GM19452 (cell line): ENCODE results near the gene MYO1C.
"Not testable (repeated sequence)": the region's sequence is repeated elsewhere in the genome, so short reads cannot be mapped to it uniquely, and the experiment has no call there.

Source experiments
- ATAC-seq: cut with Tn5 transposase; IDR thresholded peaks from one replicate; pipeline ENCODE4 v1.9.1; 2021; ENCODE audit not compliant: unreplicated experiment

Gene MYO1C

DNA sequence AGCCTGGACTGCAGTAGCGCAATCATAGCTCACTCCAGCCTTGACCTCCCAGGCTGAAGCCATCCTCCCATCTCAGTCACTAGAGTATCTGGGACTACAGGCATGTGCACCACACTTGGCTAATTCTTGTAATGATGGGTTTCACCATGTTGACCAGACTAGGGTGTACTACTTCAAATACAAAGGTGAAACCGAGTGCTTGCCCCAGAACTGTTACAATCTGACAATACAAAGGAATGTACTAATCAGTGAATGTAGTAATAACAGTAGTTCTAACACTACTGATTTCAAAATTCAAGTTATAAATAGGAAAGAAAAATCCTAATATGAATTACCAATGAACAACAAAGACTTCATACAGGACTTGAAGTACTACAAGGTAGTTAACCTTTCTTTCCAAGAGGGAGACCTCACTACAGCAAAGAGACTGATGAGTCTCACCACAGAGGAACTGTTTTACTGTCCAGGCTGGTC lies 60.8 kb downstream of the MYO1C start:
- no peak for ATAC-seq

- no peak for ATAC-seq
These were observed 68.9 kb downstream of the MYO1C start for GRCh38 chr17:1423456-1424135.

DNA sequence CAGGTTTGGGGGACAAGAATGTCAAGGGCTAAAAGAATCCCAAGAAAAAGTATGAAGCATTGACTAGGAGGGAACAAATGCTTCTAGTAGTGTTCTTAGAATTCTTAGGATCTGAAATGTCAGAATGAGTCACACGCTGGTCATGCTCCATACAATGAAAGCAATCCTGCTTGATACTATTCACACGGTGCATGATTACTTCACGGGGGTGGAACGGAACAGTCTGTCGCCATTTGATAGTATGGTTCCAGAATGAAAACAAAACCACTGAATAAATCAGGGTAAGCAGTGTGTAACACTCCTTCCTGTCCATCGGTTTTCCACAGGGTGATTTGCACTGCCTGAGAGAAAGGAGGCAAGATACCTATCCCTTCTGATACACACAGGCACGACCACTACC lies 69.6 kb downstream of the MYO1C start:
- no peak for ATAC-seq

GRCh38 chr17:1421470-1421869 lies 71.0 kb downstream of the MYO1C start:
- ATAC-seq = no peak

- ATAC-seq = no peak
These were observed 71.5 kb downstream of the MYO1C start for GRCh38 chr17:1420981-1421380.

- ATAC-seq = no peak
These were observed 72.3 kb downstream of the MYO1C start for GRCh38 chr17:1420163-1420562.

DNA sequence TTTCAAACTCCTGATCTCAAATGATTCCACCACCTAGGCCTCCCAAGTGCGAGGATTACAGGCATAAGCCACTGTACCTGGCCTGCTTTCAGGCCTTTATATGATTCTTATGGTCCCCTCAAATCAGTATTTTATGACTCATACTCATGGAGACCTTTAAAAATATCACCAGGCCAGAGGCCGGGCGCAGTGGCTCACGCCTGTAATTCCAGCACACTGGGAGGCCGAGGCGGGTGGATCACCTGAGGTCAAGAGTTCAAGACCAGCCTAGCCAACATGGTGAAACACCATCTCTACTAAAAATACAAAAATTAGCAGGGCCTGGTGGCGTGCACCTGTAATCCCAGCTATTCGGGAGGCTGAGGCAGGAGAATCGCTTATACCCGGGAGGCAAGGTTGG lies 74.0 kb downstream of the MYO1C start:
- not testable (repeated sequence) for ATAC-seq

DNA sequence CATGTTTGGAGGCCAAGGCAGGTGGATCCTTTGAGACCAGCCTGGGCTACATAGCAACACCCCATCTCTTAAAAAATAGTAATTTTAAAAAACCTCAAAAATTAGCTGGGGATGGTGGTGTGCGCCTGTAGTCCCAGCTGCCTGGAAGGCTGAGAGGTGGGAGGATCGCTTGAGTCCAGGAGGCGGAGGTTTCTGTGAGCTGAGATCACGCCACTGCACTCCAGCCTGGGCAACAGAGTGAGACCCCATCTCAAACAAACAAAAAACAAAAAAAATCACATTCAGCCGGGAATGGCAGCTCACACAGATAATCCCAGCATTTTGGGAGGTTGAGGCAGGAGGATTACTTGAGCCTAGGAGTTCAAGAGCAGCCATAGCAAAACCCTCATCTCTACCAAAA lies 76.1 kb downstream of the MYO1C start:
- no peak for ATAC-seq

DNA sequence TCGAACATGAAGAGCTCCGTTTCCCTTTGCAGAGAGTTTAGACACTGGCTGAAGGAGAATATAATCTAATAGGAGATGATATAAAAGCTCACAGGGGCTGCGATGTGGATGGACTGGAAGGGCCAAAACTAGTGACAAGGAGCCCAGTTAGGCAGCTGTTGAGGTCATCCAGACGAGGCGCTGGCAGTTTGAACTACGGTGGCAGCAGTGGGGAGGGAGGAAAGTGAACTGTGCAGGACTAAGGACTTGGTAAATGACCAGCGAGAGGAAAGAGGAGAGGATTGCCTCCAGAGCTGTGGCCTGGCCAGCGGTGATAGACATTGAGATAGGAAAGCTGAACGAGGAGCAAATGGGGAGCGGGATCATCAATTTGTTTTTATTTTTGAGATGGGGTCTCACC lies 77.9 kb downstream of the MYO1C start:
- ATAC-seq = no peak
